HepG2 (cell line): ENCODE results near the gene TMEM204. TPM values are rescaled to one million over a fixed set of nuclear protein-coding genes. Genes with fewer than 3 reads are reported as not detected.

ENCODE experiments used
- ATAC-seq: fragments of 200-7000 bp; cut with Tn5 transposase; 3 replicates; pipeline ENCODE4 v1.9.1; 2020; ENCODE audit warnings: mild to moderate bottlenecking, moderate library complexity
- BruUV-seq: library from RNA; stranded (reverse); fragments of 400-500 nt; replicated peaks from 2 replicates; lab custom pipeline; 2021; lab: Mats Ljungman, UMichigan
- CTCF ChIA-PET: fragments of 300-600 bp; formaldehyde crosslinking; extraction: SDS; loops from one replicate; lab custom pipeline; 2021; ENCODE audit warnings: low total read pairs, inconsistent platforms, low intra/inter-chr PET ratio; lab: Yijun Ruan, JAX
- POLR2A ChIA-PET: fragments of 350-600 bp; sonication (Branson Sonifier 250); formaldehyde crosslinking; loops from one replicate; lab custom pipeline; 2020; ENCODE audit warnings: antibody characterized with exemption, inconsistent platforms; lab: Yijun Ruan, JAX
- DNase-seq: peaks from one replicate; pipeline ENCODE4 v3.0.0-alpha.2; 2015; ENCODE audit warnings: low spot score
- FAIRE-seq: peaks from 3 replicates; lab custom pipeline; 2011; peaks lifted over from hg19 to GRCh38; lab: Jason Lieb, UNC
- H2AFZ ChIP-seq: one replicate; pipeline ENCODE4 v1.6.1; 2011; ENCODE audit warnings: low read length, inconsistent platforms
- H3K27ac ChIP-seq: fragments of 300-600 bp; 3 replicates; pipeline ENCODE4 v1.8.0; 2011; ENCODE audit warnings: mixed run types, mild to moderate bottlenecking, mixed read lengths, low read length, inconsistent platforms; ENCODE audit not compliant: insufficient read depth; ENCODE audit errors: extremely low read length
- H3K27me3 ChIP-seq, 2 experiments: fragments of 200-600 bp in 1 of 2; 2 replicates in 1 of 2; 3 replicates in 1 of 2; pipeline versions ENCODE4 v1.6.0 to v1.8.0; 2011; ENCODE audit warnings: low read length in 2 of 2, mild to moderate bottlenecking in 2 of 2, moderate library complexity in 2 of 2, inconsistent platforms in 1 of 2; ENCODE audit not compliant: insufficient read depth in 2 of 2, control insufficient read depth in 1 of 2
- H3K36me3 ChIP-seq, 2 experiments: fragments of 200-600 bp in 1 of 2; replicated peaks in 1 of 2; 2 replicates in 1 of 2; 3 replicates in 1 of 2; pipeline versions ENCODE4 v1.5.1 to v1.8.0; 2011; ENCODE audit warnings: low read length in 2 of 2, inconsistent platforms in 1 of 2; ENCODE audit not compliant: insufficient read depth in 2 of 2, control insufficient read depth in 1 of 2
- H3K4me1 ChIP-seq: 2 replicates; pipeline ENCODE4 v1.5.1; 2012; ENCODE audit warnings: low read length, inconsistent platforms; ENCODE audit not compliant: insufficient read depth
- H3K4me2 ChIP-seq: 2 replicates; pipeline ENCODE4 v1.6.0; 2011; ENCODE audit warnings: low read depth, low read length, inconsistent platforms
- H3K4me3 ChIP-seq, 3 experiments: fragments of 200-600 bp in 1 of 3; sonication (generic), shearing (Covaris generic) in 1 of 3; replicated peaks in 1 of 3; 2 replicates each; pipeline ENCODE4 v1.5.1; 2011 to 2016; ENCODE audit warnings: low read length in 3 of 3, inconsistent platforms in 2 of 3, low read depth in 2 of 3, mild to moderate bottlenecking in 2 of 3, control low read depth in 1 of 3, mixed read lengths in 1 of 3; ENCODE audit not compliant: insufficient read depth in 1 of 3
- H3K79me2 ChIP-seq: one replicate; pipeline ENCODE4 v1.6.1; 2011; ENCODE audit warnings: low read length, inconsistent platforms; ENCODE audit not compliant: insufficient read depth
- H3K9ac ChIP-seq: 2 replicates; pipeline ENCODE4 v1.6.0; 2011; ENCODE audit warnings: mild to moderate bottlenecking, low read depth, low read length, inconsistent platforms; ENCODE audit not compliant: insufficient read depth
- H3K9me3 ChIP-seq: 2 replicates; pipeline ENCODE4 v1.5.1; 2012; ENCODE audit warnings: mild to moderate bottlenecking, low read length
- H4K20me1 ChIP-seq: 2 replicates; pipeline ENCODE4 v1.6.0; 2011; ENCODE audit warnings: inconsistent platforms, mild to moderate bottlenecking, low read length, moderate library complexity; ENCODE audit not compliant: insufficient read depth
- HDAC2 ChIP-seq: sonication (generic); formaldehyde crosslinking; IDR thresholded peaks from 2 replicates; pipeline ENCODE4 v1.4.0; 2020; ENCODE audit warnings: missing genetic modification reagents
- PATZ1 ChIP-seq: sonication (generic); formaldehyde crosslinking; IDR thresholded peaks from 2 replicates; pipeline ENCODE4 v1.4.0; 2020; ENCODE audit warnings: missing genetic modification reagents
- RBFOX2 ChIP-seq: fragments of 200-400 bp; formaldehyde crosslinking; IDR thresholded peaks from 2 replicates; pipeline ENCODE4 v1.6.1; 2017; ENCODE audit warnings: low read depth, mild to moderate bottlenecking, low read length
- WGBS: methylation state at CpG from one replicate; pipeline ENCODE4 v1.1.6; 2017; ENCODE audit warnings: low lambda C conversion rate; 5-methylcytosine and 5-hydroxymethylcytosine counted together
- in situ Hi-C: cut with HindIII; loops from 2 replicates; pipeline ENCODE4 v1.10.0; 2017; ENCODE audit warnings: low pct_unique_long_range_greater_than_20kb; ENCODE audit not compliant: extremely low pct_ligation_motif_present
- intact Hi-C: fragments of 100-400 bp; cut with micrococcal nuclease; formaldehyde crosslinking; loops from one replicate; pipeline ENCODE4 v1.10.0; 2022; ENCODE audit not compliant: unreplicated experiment
- polyA plus RNA-seq, 8 experiments: library from polyadenylated mRNA; depleted of rRNA in 3 of 8; stranded (reverse) in 7 of 8; unstranded in 1 of 8; fragments of >200 nt; fragmentation: Illumina TruSeq in 4 of 8; extraction: Trizol in 4 of 8; gene quantifications; 2 replicates each; pipeline versions ENCODE4 v1.2.1 to v1.2.3, GENCODE V29; 2011 to 2016; ENCODE audit warnings: low read depth in 4 of 8, missing spikeins in 1 of 8, mixed read lengths in 1 of 8; ENCODE audit not compliant: insufficient read depth in 1 of 8
- total RNA-seq, 5 experiments: library from RNA; depleted of rRNA; stranded (reverse); fragments of >200 nt; fragmentation: Illumina TruSeq; extraction: Trizol; gene quantifications; 2 replicates each; pipeline ENCODE4 v1.2.3, GENCODE V29; 2016; ENCODE audit warnings: low read depth in 1 of 5

TMEM204 gene
- total and polyA plus RNA-seq, 2 of the 13 experiments (the other 11 are each of a cell fraction or from before 2014, with no cell fraction given) = not detected

GRCh38 chr16:1494711-1495110 is 38.8 kb upstream of the TMEM204 start:
- Histone ChIP-seq H4K20me1 (no peaks in the 10 kb centered on the region), H3K36me3 (peaks cover 2 to 20% of the 10 kb centered on the region in 2 experiments; a peak in 2 of 5 replicates), H3K4me2 (peak overlapping the region; percentile 75), H3K4me1 (peaks cover 30% of the 10 kb centered on the region), H3K9me3 (no peaks in the 10 kb centered on the region), H3K27ac (no peak overlapping the region), H3K79me2 (peaks cover 3% of the 10 kb centered on the region), H3K4me3 (peak overlapping the region in 1 of 3 experiments; percentile 95; a peak in 2 of 6 replicates), H3K9ac (no peak overlapping the region), H2AFZ (no peak overlapping the region), H3K27me3 (peaks cover 2 to 6% of the 10 kb centered on the region in 2 experiments; a peak in 2 of 5 replicates)
- FAIRE-seq (no peak), DNase-seq (no peak), ATAC-seq (no peak)
- WGBS = 100% methylated on average over 4 of the region's 13 CpGs
- ChIA-PET POLR2A (interaction anchor here (0.6 kb wide), 1 partner anchor 10 kb away, joined by 3 read pairs; no protein-coding TSS in a partner anchor), CTCF (no interaction called here)
- in situ Hi-C loops (no loop called here), intact Hi-C loops (no loop called here)
- no TSS peak for BruUV-seq
- no peak for TF ChIP-seq PATZ1

GRCh38 chr16:1495211-1495888 is 38.1 kb upstream of the TMEM204 start:
- Histone ChIP-seq H3K79me2 (peaks cover 3% of the 10 kb centered on the region), H2AFZ (no peak overlapping the region), H3K36me3 (peaks cover 2 to 20% of the 10 kb centered on the region in 2 experiments; a peak in 2 of 5 replicates), H3K27me3 (peaks cover 1 to 2% of the 10 kb centered on the region in 2 experiments; a peak in 2 of 5 replicates), H3K9me3 (no peaks in the 10 kb centered on the region), H3K4me3 (no peak overlapping the region), H3K4me2 (no peak overlapping the region), H3K27ac (no peak overlapping the region), H4K20me1 (no peaks in the 10 kb centered on the region), H3K4me1 (peaks cover 30% of the 10 kb centered on the region), H3K9ac (no peak overlapping the region)
- TF ChIP-seq RBFOX2 (0 out of 2 replicates have a peak, but pooled peaks have one; percentile 31), HDAC2 (no peak)
- DNase-seq (no peak), FAIRE-seq (no peak), ATAC-seq (no peak)
- ChIA-PET POLR2A (no interaction called here), CTCF (no interaction called here)
- BruUV-seq = no TSS peak
- 94% methylated on average over 10 of the region's 39 CpGs for WGBS
- intact Hi-C loops (no loop called here), in situ Hi-C loops (no loop called here)
